Liver (tissue), 9 donors: Measurements from ENCODE around the gene MKNK2. TPM values are rescaled to one million over a fixed set of nuclear protein-coding genes. Genes with fewer than 3 reads are reported as not detected.
A peak's percentile ranks its signal among the peaks of the same experiment; 100 is the strongest.

Experiments used
- DNase-seq: peaks from one replicate; pipeline ENCODE4 v3.0.0-alpha.2; 2017; ENCODE audit warnings: low spot score
- H3K27ac ChIP-seq, 2 donors: one replicate each; pipeline ENCODE4 v1.7.0; 2013; ENCODE audit warnings: inconsistent platforms in 2 of 2, low read length in 2 of 2, control low read depth in 1 of 2, low read depth in 1 of 2, mild to moderate bottlenecking in 1 of 2
- H3K27me3 ChIP-seq, 4 donors: one replicate each; pipeline versions ENCODE4 v1.6.1 to v1.7.0; 2013; ENCODE audit warnings: low read length in 3 of 4, inconsistent platforms in 1 of 4, mild to moderate bottlenecking in 1 of 4, moderate library complexity in 1 of 4; ENCODE audit not compliant: control insufficient read depth in 4 of 4, insufficient read depth in 4 of 4
- H3K36me3 ChIP-seq, 4 donors: one replicate each; pipeline versions ENCODE4 v1.6.1 to v1.7.0; 2013; ENCODE audit warnings: low read length in 3 of 4, mild to moderate bottlenecking in 3 of 4, low read depth in 1 of 4, moderate library complexity in 1 of 4; ENCODE audit not compliant: control insufficient read depth in 4 of 4, insufficient read depth in 3 of 4
- H3K4me1 ChIP-seq, 4 donors: one replicate each; pipeline versions ENCODE4 v1.6.1 to v1.7.0; 2013; ENCODE audit warnings: low read length in 3 of 4, mild to moderate bottlenecking in 3 of 4, moderate library complexity in 1 of 4; ENCODE audit not compliant: control insufficient read depth in 4 of 4, insufficient read depth in 4 of 4
- H3K4me3 ChIP-seq, 3 donors: one replicate each; pipeline versions ENCODE4 v1.6.1 to v1.7.0; 2013; ENCODE audit warnings: low read length in 3 of 3, control low read depth in 1 of 3, low read depth in 1 of 3, mild to moderate bottlenecking in 1 of 3
- H3K9ac ChIP-seq, 2 donors: one replicate each; pipeline ENCODE4 v1.7.0; 2013; ENCODE audit warnings: low read length in 2 of 2, mild to moderate bottlenecking in 2 of 2, moderate library complexity in 2 of 2, control low read depth in 1 of 2, low read depth in 1 of 2
- H3K9me3 ChIP-seq, 4 donors: one replicate each; pipeline versions ENCODE4 v1.6.1 to v1.7.0; 2013; ENCODE audit warnings: low read length in 3 of 4; ENCODE audit not compliant: control insufficient read depth in 4 of 4
- EGR1 ChIP-seq, 2 donors: IDR thresholded peaks; 2 replicates each; pipeline ENCODE4 v1.6.1; 2016 to 2018; ENCODE audit warnings: antibody characterized with exemption in 2 of 2, low read depth in 2 of 2
- FOXA1 ChIP-seq: IDR thresholded peaks from 2 replicates; pipeline ENCODE4 v1.6.1; 2016; ENCODE audit warnings: antibody characterized with exemption
- FOXA2 ChIP-seq: IDR thresholded peaks from 2 replicates; pipeline ENCODE4 v1.6.1; 2016; ENCODE audit warnings: antibody characterized with exemption
- GABPA ChIP-seq, 2 donors: IDR thresholded peaks in 1 of 2; conservative IDR thresholded peaks in 1 of 2; 2 replicates each; pipeline ENCODE4 v1.6.1; 2016; ENCODE audit warnings: antibody characterized with exemption in 2 of 2, mild to moderate bottlenecking in 1 of 2, moderate library complexity in 1 of 2
- HNF4A ChIP-seq, 2 donors: conservative IDR thresholded peaks; 2 replicates each; pipeline ENCODE4 v1.6.1; 2016; ENCODE audit warnings: antibody characterized with exemption in 2 of 2, mild to moderate bottlenecking in 2 of 2
- HNF4G ChIP-seq: IDR thresholded peaks from 2 replicates; pipeline ENCODE4 v1.6.1; 2016; ENCODE audit warnings: antibody characterized with exemption
- JUND ChIP-seq, 2 donors: IDR thresholded peaks; 2 replicates each; pipeline ENCODE4 v1.6.1; 2016; ENCODE audit warnings: antibody characterized with exemption in 2 of 2
- NR2F2 ChIP-seq: IDR thresholded peaks from 2 replicates; pipeline ENCODE4 v1.6.1; 2016; ENCODE audit warnings: antibody characterized with exemption
- RAD21 ChIP-seq, 2 donors: IDR thresholded peaks; 2 replicates each; pipeline ENCODE4 v1.6.1; 2016; ENCODE audit warnings: antibody characterized with exemption in 2 of 2, mild to moderate bottlenecking in 2 of 2
- RXRA ChIP-seq, 2 donors: IDR thresholded peaks; 2 replicates each; pipeline ENCODE4 v1.6.1; 2017 to 2018; ENCODE audit warnings: antibody characterized with exemption in 2 of 2, mild to moderate bottlenecking in 1 of 2
- SP1 ChIP-seq: IDR thresholded peaks from 2 replicates; pipeline ENCODE4 v1.6.1; 2018; ENCODE audit warnings: antibody characterized with exemption, mild to moderate bottlenecking
- TAF1 ChIP-seq: conservative IDR thresholded peaks from 2 replicates; pipeline ENCODE4 v1.6.1; 2016; ENCODE audit warnings: antibody characterized with exemption, mild to moderate bottlenecking
- YY1 ChIP-seq: IDR thresholded peaks from 2 replicates; pipeline ENCODE4 v1.6.1; 2016; ENCODE audit warnings: antibody characterized with exemption, mild to moderate bottlenecking
- WGBS: extraction: QIAGEN DNeasy Blood & Tissue Kit; methylation state at CpG from one replicate; pipeline ENCODE4 v1.1.7; 2013; 5-methylcytosine and 5-hydroxymethylcytosine counted together
- polyA plus RNA-seq, 2 donors: library from polyadenylated mRNA; stranded (reverse) in 1 of 2; unstranded in 1 of 2; fragments of 200-250 nt in 1 of 2; fragments of >200 nt in 1 of 2; fragmentation: Nextera tagmentation in 1 of 2; extraction: Ambion mirVana in 1 of 2; gene quantifications; one replicate each; pipeline versions ENCODE4 v1.2.1 to v1.2.3, GENCODE V29; 2013 to 2015
- total RNA-seq, 2 donors: library from RNA; depleted of rRNA; stranded (reverse); fragments of >200 nt; gene quantifications; one replicate each; pipeline ENCODE4 v1.2.3, GENCODE V29; 2014
- TF ChIP-seq, protein P1 (sequence below): IDR thresholded peaks from 2 replicates; pipeline ENCODE4 v1.6.1; 2016; ENCODE audit warnings: antibody characterized with exemption
- TF ChIP-seq, protein P2 (sequence below): IDR thresholded peaks from 2 replicates; pipeline ENCODE4 v1.6.1; 2016; ENCODE audit warnings: antibody characterized with exemption, mild to moderate bottlenecking
- TF ChIP-seq, protein P3 (sequence below): IDR thresholded peaks from 2 replicates; pipeline ENCODE4 v1.6.1; 2016; ENCODE audit warnings: antibody characterized with exemption
- TF ChIP-seq, protein P4 (sequence below): IDR thresholded peaks from 2 replicates; pipeline ENCODE4 v1.6.1; 2016; ENCODE audit warnings: antibody characterized with exemption
- TF ChIP-seq, protein P5 (sequence below): fragments of 150-350 bp; IDR thresholded peaks from 2 replicates; pipeline ENCODE4 v1.5.1; 2017; ENCODE audit warnings: improper control_type of control experiment, low read depth, low read length; ENCODE audit not compliant: missing input control
- donor health status: healthy.
- donor health status: healthy.
- donor health status: healthy.
- donor health status: healthy.
- donor health status: healthy.

The MKNK2 gene
- total and polyA plus RNA-seq, 4 donors: 24.7 to 105 (median 46.4) TPM

DNA sequence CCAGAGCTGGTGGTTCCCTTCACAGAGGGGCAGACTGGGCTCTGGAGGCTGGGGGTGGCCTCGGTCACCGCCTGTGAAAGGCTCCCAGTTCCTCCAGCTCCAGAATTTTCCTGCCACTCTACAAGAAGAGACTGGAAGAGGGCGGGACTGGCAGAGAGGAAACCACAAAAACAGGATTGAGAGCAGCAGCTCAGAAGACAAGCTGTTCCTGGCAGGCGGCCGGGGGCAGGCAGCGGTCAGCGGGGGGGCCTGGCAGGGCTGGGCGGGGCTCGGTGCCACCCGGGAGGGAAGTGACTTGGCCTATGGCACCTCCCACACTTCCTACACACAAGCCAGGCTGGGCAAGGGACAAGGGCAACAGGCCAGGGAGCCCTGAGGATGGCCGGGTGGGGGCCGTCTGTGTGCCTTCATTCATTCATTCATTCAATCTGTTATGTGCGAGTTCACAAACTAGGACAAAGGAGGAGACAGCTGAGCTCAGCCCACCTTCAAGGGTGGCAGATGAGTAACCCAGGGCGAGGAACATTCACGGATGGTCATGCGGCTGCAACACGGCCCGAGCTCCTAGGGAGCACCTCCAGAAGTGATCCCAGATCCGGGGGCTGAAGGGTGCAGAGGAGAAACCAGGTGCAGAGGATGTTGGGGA, 18.6 kb downstream of the MKNK2 start:
- DNase-seq: no peak
- H3K4me1 ChIP-seq: peaks cover 3 to 25% (median 16%) of the 10 kb centered on the region in 4 donors
- peak overlapping the region; percentile 36 to 90 for H3K9ac ChIP-seq
- TF ChIP-seq HNF4G: peak; percentile 41
- TF ChIP-seq, protein P1, sequence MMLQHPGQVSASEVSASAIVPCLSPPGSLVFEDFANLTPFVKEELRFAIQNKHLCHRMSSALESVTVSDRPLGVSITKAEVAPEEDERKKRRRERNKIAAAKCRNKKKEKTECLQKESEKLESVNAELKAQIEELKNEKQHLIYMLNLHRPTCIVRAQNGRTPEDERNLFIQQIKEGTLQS: no peak
- TF ChIP-seq FOXA2: peak; percentile 57
- peak; percentile 31 for TF ChIP-seq TAF1
- TF ChIP-seq, protein P2, sequence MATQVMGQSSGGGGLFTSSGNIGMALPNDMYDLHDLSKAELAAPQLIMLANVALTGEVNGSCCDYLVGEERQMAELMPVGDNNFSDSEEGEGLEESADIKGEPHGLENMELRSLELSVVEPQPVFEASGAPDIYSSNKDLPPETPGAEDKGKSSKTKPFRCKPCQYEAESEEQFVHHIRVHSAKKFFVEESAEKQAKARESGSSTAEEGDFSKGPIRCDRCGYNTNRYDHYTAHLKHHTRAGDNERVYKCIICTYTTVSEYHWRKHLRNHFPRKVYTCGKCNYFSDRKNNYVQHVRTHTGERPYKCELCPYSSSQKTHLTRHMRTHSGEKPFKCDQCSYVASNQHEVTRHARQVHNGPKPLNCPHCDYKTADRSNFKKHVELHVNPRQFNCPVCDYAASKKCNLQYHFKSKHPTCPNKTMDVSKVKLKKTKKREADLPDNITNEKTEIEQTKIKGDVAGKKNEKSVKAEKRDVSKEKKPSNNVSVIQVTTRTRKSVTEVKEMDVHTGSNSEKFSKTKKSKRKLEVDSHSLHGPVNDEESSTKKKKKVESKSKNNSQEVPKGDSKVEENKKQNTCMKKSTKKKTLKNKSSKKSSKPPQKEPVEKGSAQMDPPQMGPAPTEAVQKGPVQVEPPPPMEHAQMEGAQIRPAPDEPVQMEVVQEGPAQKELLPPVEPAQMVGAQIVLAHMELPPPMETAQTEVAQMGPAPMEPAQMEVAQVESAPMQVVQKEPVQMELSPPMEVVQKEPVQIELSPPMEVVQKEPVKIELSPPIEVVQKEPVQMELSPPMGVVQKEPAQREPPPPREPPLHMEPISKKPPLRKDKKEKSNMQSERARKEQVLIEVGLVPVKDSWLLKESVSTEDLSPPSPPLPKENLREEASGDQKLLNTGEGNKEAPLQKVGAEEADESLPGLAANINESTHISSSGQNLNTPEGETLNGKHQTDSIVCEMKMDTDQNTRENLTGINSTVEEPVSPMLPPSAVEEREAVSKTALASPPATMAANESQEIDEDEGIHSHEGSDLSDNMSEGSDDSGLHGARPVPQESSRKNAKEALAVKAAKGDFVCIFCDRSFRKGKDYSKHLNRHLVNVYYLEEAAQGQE: peak; percentile 92
- TF ChIP-seq, protein P3, sequence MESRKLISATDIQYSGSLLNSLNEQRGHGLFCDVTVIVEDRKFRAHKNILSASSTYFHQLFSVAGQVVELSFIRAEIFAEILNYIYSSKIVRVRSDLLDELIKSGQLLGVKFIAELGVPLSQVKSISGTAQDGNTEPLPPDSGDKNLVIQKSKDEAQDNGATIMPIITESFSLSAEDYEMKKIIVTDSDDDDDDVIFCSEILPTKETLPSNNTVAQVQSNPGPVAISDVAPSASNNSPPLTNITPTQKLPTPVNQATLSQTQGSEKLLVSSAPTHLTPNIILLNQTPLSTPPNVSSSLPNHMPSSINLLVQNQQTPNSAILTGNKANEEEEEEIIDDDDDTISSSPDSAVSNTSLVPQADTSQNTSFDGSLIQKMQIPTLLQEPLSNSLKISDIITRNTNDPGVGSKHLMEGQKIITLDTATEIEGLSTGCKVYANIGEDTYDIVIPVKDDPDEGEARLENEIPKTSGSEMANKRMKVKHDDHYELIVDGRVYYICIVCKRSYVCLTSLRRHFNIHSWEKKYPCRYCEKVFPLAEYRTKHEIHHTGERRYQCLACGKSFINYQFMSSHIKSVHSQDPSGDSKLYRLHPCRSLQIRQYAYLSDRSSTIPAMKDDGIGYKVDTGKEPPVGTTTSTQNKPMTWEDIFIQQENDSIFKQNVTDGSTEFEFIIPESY: peak; percentile 75
- TF ChIP-seq, protein P4, sequence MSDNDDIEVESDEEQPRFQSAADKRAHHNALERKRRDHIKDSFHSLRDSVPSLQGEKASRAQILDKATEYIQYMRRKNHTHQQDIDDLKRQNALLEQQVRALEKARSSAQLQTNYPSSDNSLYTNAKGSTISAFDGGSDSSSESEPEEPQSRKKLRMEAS: peak; percentile 82
- TF ChIP-seq NR2F2: peak; percentile 79
- peak; percentile 69 to 71 for TF ChIP-seq HNF4A (conservative IDR thresholded peaks at IDR 0.05)
- peak; percentile 78 for TF ChIP-seq FOXA1
- TF ChIP-seq YY1: peak; percentile 77
- peak; percentile 29 to 58 for TF ChIP-seq RAD21 (IDR thresholded peaks at IDR 0.05)
- TF ChIP-seq SP1: peak; percentile 99
- TF ChIP-seq EGR1 (IDR thresholded peaks at IDR 0.05; ENCODE audit: low read depth in 2 of 2): peak in 1 of 2 donors; percentile 57
- peak; percentile 93 for TF ChIP-seq RXRA (IDR thresholded peaks at IDR 0.05)
- peak; percentile 18 to 69 for TF ChIP-seq JUND (IDR thresholded peaks at IDR 0.05)
- TF ChIP-seq, protein P5, sequence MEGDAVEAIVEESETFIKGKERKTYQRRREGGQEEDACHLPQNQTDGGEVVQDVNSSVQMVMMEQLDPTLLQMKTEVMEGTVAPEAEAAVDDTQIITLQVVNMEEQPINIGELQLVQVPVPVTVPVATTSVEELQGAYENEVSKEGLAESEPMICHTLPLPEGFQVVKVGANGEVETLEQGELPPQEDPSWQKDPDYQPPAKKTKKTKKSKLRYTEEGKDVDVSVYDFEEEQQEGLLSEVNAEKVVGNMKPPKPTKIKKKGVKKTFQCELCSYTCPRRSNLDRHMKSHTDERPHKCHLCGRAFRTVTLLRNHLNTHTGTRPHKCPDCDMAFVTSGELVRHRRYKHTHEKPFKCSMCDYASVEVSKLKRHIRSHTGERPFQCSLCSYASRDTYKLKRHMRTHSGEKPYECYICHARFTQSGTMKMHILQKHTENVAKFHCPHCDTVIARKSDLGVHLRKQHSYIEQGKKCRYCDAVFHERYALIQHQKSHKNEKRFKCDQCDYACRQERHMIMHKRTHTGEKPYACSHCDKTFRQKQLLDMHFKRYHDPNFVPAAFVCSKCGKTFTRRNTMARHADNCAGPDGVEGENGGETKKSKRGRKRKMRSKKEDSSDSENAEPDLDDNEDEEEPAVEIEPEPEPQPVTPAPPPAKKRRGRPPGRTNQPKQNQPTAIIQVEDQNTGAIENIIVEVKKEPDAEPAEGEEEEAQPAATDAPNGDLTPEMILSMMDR: no peak
- TF ChIP-seq GABPA (IDR thresholded peaks at IDR 0.05 in 1 of 2, conservative IDR thresholded peaks at IDR 0.05 in 1 of 2): peak in 1 of 2 donors; percentile 69
- 4% methylated on average over 19 of the region's 19 CpGs for WGBS
- peak overlapping the region; percentile 92 to 99 for H3K27ac ChIP-seq
- peaks cover 0 to 9% (median 2%) of the 10 kb centered on the region in 4 donors for H3K9me3 ChIP-seq
- H3K36me3 ChIP-seq: peaks cover 0 to under 1% (median 0%) of the 10 kb centered on the region in 4 donors
- H3K27me3 ChIP-seq: no peaks in the 10 kb centered on the region
- H3K4me3 ChIP-seq: no peak overlapping the region
